RWPE2 (cell line): ENCODE data around the gene GDF2.

Experiments used
- ATAC-seq: fragments of 200-7000 bp; cut with Tn5 transposase; 3 replicates; pipeline ENCODE4 v1.9.1; 2021; ENCODE audit warnings: low read depth
- DNase-seq: peaks from one replicate; pipeline ENCODE4 v3.0.0-alpha.2; 2020; ENCODE audit warnings: low spot score
- H3K27ac ChIP-seq: fragments of 450-650 bp; 2 replicates; pipeline ENCODE4 v1.5.1; 2017; ENCODE audit warnings: mild to moderate bottlenecking; ENCODE audit not compliant: poor library complexity, severe bottlenecking
- H3K27me3 ChIP-seq: fragments of 250-450 bp; sonication (Bioruptor Pico); 2 replicates; pipeline ENCODE4 v1.5.1; 2021; ENCODE audit warnings: mild to moderate bottlenecking, moderate library complexity; ENCODE audit not compliant: insufficient read depth, poor library complexity, severe bottlenecking
- H3K36me3 ChIP-seq: fragments of 250-450 bp; sonication (Bioruptor Pico); 2 replicates; pipeline ENCODE4 v1.5.1; 2020; ENCODE audit warnings: low read depth, mild to moderate bottlenecking, moderate library complexity
- H3K4me1 ChIP-seq: fragments of 250-450 bp; sonication (Bioruptor Pico); 2 replicates; pipeline ENCODE4 v1.5.1; 2021; ENCODE audit warnings: mild to moderate bottlenecking, moderate library complexity; ENCODE audit not compliant: insufficient read depth, poor library complexity, severe bottlenecking
- H3K4me3 ChIP-seq: fragments of 250-450 bp; sonication (Bioruptor Pico); 2 replicates; pipeline ENCODE4 v1.5.1; 2021; ENCODE audit warnings: mild to moderate bottlenecking, moderate library complexity; ENCODE audit not compliant: severe bottlenecking
- H3K9me3 ChIP-seq: fragments of 250-450 bp; sonication (Bioruptor Pico); 2 replicates; pipeline ENCODE4 v1.5.1; 2021; ENCODE audit warnings: mild to moderate bottlenecking, moderate library complexity; ENCODE audit not compliant: severe bottlenecking
- CTCF ChIP-seq: fragments of 450-650 bp; IDR thresholded peaks from one replicate; pipeline ENCODE4 v1.5.1; 2017; ENCODE audit warnings: mild to moderate bottlenecking, moderate library complexity; ENCODE audit not compliant: poor library complexity, severe bottlenecking

The GDF2 gene

GRCh38 chr10:47283101-47283630 lies 39.1 kb upstream of the GDF2 start:
- ATAC-seq (no peak), DNase-seq (no peak)
- no peak for TF ChIP-seq CTCF
- no peaks in the 10 kb centered on the region for H3K4me1 ChIP-seq
- no peak overlapping the region for H3K4me3 ChIP-seq
- no peaks in the 10 kb centered on the region for H3K27me3 ChIP-seq
- no peaks in the 10 kb centered on the region for H3K36me3 ChIP-seq
- no peaks in the 10 kb centered on the region for H3K9me3 ChIP-seq
- H3K27ac ChIP-seq, result no peak overlapping the region

- Histone ChIP-seq H3K27me3 (no peaks in the 10 kb centered on the region), H3K27ac (no peak overlapping the region), H3K4me3 (no peak overlapping the region), H3K9me3 (no peaks in the 10 kb centered on the region), H3K36me3 (no peaks in the 10 kb centered on the region), H3K4me1 (no peaks in the 10 kb centered on the region)
- DNase-seq (no peak), ATAC-seq (no peak)
- no peak for TF ChIP-seq CTCF
These were observed 38.4 kb upstream of the GDF2 start for GRCh38 chr10:47283848-47284247.

GRCh38 chr10:47285381-47286115 lies 36.7 kb upstream of the GDF2 start:
- H3K4me3 ChIP-seq, result no peak overlapping the region
- ATAC-seq, result no peak
- no peaks in the 10 kb centered on the region for H3K9me3 ChIP-seq
- no peaks in the 10 kb centered on the region for H3K36me3 ChIP-seq
- no peak for TF ChIP-seq CTCF
- no peaks in the 10 kb centered on the region for H3K4me1 ChIP-seq
- no peaks in the 10 kb centered on the region for H3K27me3 ChIP-seq
- H3K27ac ChIP-seq, result no peak overlapping the region
- DNase-seq, result no peak

GRCh38 chr10:47286116-47286505 lies 36.1 kb upstream of the GDF2 start:
- no peak for ATAC-seq
- DNase-seq, result no peak
- H3K27ac ChIP-seq, result no peak overlapping the region

More at GRCh38 chr10:47286116-47286505, 36.1 kb upstream of the GDF2 start:
- Histone ChIP-seq H3K36me3 (no peaks in the 10 kb centered on the region), H3K4me3 (no peak overlapping the region), H3K4me1 (no peaks in the 10 kb centered on the region), H3K9me3 (no peaks in the 10 kb centered on the region), H3K27me3 (no peaks in the 10 kb centered on the region)
- no peak for TF ChIP-seq CTCF
